Gastroesophageal sphincter (tissue), 3 donors: ENCODE data around the gene MICU1.

Source experiments
- POLR2A ChIP-seq, 2 donors: fragments of 450-650 bp; IDR thresholded peaks; one replicate each; pipeline ENCODE4 v1.6.1; 2017; ENCODE audit warnings: antibody characterized with exemption in 2 of 2, mild to moderate bottlenecking in 2 of 2, moderate library complexity in 1 of 2
- TF ChIP-seq, protein P1 (sequence below), 4 experiments: fragments of 200-600 bp in 2 of 4; fragments of 450-650 bp in 2 of 4; sonication (generic) in 1 of 4; IDR thresholded peaks; one replicate each; pipeline ENCODE4 v1.5.1; 2017 to 2019; ENCODE audit warnings: antibody characterized with exemption in 4 of 4, mild to moderate bottlenecking in 2 of 4, moderate library complexity in 2 of 4

DNA sequence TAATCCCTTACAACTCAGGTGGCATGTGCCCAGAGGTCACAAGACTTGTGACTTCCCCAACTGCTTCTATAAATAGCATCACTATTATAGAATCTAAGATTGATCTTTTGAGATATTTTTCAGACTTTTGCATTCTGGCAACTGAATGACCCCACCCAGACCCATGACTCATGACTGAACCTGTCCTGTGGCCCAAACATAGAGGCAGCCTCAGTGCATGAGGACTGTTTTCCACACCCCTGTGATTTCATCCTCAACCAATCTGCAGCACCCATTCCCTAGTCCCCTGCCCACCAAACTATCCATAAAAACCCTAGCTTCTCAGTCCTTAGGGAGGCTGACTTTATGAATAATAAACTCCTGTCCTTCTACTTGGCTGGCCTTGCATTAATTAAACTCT, 84.5 kb downstream of the MICU1 start:
- TF ChIP-seq, protein P1, sequence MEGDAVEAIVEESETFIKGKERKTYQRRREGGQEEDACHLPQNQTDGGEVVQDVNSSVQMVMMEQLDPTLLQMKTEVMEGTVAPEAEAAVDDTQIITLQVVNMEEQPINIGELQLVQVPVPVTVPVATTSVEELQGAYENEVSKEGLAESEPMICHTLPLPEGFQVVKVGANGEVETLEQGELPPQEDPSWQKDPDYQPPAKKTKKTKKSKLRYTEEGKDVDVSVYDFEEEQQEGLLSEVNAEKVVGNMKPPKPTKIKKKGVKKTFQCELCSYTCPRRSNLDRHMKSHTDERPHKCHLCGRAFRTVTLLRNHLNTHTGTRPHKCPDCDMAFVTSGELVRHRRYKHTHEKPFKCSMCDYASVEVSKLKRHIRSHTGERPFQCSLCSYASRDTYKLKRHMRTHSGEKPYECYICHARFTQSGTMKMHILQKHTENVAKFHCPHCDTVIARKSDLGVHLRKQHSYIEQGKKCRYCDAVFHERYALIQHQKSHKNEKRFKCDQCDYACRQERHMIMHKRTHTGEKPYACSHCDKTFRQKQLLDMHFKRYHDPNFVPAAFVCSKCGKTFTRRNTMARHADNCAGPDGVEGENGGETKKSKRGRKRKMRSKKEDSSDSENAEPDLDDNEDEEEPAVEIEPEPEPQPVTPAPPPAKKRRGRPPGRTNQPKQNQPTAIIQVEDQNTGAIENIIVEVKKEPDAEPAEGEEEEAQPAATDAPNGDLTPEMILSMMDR (IDR thresholded peaks at IDR 0.05), result no peak
- TF ChIP-seq POLR2A (IDR thresholded peaks at IDR 0.05), result no peak
